HCT116 (cell line): ENCODE results near the gene NCAPD2. TPM values are rescaled to one million over a fixed set of nuclear protein-coding genes. Genes with fewer than 3 reads are reported as not detected.
"Not testable (repeated sequence)": the region's sequence is repeated elsewhere in the genome, so short reads cannot be mapped to it uniquely, and the experiment has no call there.

Experiments
- ATAC-seq: fragments of 200-7000 bp; cut with Tn5 transposase; 2 replicates; pipeline ENCODE4 v1.9.1; 2020; ENCODE audit warnings: mild to moderate bottlenecking, moderate library complexity
- BruUV-seq: library from RNA; stranded (reverse); fragments of 400-500 nt; replicated peaks from 2 replicates; lab custom pipeline; 2021; lab: Mats Ljungman, UMichigan
- CTCF ChIA-PET: fragments of 300-600 bp; sonication (Branson Sonifier 250); formaldehyde crosslinking; loops from one replicate; lab custom pipeline; 2021; ENCODE audit warnings: antibody characterized with exemption; lab: Charles Lee
- POLR2A ChIA-PET: fragments of 300-600, 350-600 bp; sonication (Branson Sonifier 250); formaldehyde crosslinking; loops from one replicate; lab custom pipeline; 2021; ENCODE audit warnings: antibody characterized with exemption; lab: Charles Lee
- RAD21 ChIA-PET, 2 experiments: fragments of 300-600 bp; sonication (Branson Sonifier 250); formaldehyde crosslinking; loops; one replicate each; lab custom pipeline; 2023; ENCODE audit warnings: low total read pairs in 2 of 2; ENCODE audit not compliant: uncharacterized antibody in 2 of 2, unreplicated experiment in 2 of 2, low non-redundant PET in 1 of 2; lab: Charles Lee
- DNase-seq: peaks from one replicate; pipeline ENCODE4 v3.0.0-alpha.2; 2010; ENCODE audit warnings: low read depth, low spot score
- H2AFZ ChIP-seq: fragments of 200-600 bp; shearing (Covaris generic), sonication (generic); 2 replicates; pipeline ENCODE4 v1.6.1; 2017; ENCODE audit warnings: low read depth, mixed run types, mixed read lengths, antibody characterized with exemption, low read length; ENCODE audit not compliant: poor library complexity, severe bottlenecking
- H3K27ac ChIP-seq: 2 replicates; pipeline ENCODE4 v1.5.1; 2012; ENCODE audit warnings: low read depth, low read length
- H3K27me3 ChIP-seq: fragments of 200-600 bp; sonication (generic); 2 replicates; pipeline ENCODE4 v1.6.1; 2016; ENCODE audit warnings: mixed run types, low read length, mixed read lengths; ENCODE audit not compliant: insufficient read depth
- H3K36me3 ChIP-seq, 2 experiments: fragments of 200-500 bp in 1 of 2; fragments of 200-600 bp in 1 of 2; sonication (Bioruptor generic) in 1 of 2; sonication (generic) in 1 of 2; 2 replicates each; pipeline versions ENCODE4 v1.5.1 to v1.6.1; 2014 to 2016; ENCODE audit warnings: low read length in 2 of 2, inconsistent platforms in 1 of 2, mixed read lengths in 1 of 2, mixed run types in 1 of 2; ENCODE audit not compliant: insufficient read depth in 2 of 2, control insufficient read depth in 1 of 2
- H3K4me1 ChIP-seq, 2 experiments: fragments of 200-600 bp in 1 of 2; sonication (generic) in 1 of 2; 2 replicates each; pipeline versions ENCODE4 v1.5.1 to v1.6.1; 2012 to 2017; ENCODE audit warnings: low read length in 2 of 2, inconsistent platforms in 1 of 2, mild to moderate bottlenecking in 1 of 2, mixed read lengths in 1 of 2, mixed run types in 1 of 2, moderate library complexity in 1 of 2; ENCODE audit not compliant: insufficient read depth in 2 of 2, control insufficient read depth in 1 of 2
- H3K4me2 ChIP-seq: fragments of 200-600 bp; sonication (generic); 2 replicates; pipeline ENCODE4 v1.6.1; 2017; ENCODE audit warnings: mixed run types, low read length, mixed read lengths
- H3K4me3 ChIP-seq, 2 experiments: fragments of 200-600 bp in 1 of 2; sonication (generic) in 1 of 2; replicated peaks in 1 of 2; 2 replicates each; pipeline ENCODE4 v1.5.1; 2011 to 2016; ENCODE audit warnings: low read length in 2 of 2, control low read depth in 1 of 2, low read depth in 1 of 2, mild to moderate bottlenecking in 1 of 2, mixed read lengths in 1 of 2, mixed run types in 1 of 2
- H3K79me2 ChIP-seq: fragments of 200-600 bp; sonication (generic); 2 replicates; pipeline ENCODE4 v1.6.1; 2017; ENCODE audit warnings: mild to moderate bottlenecking, mixed run types, low read length, moderate library complexity, mixed read lengths; ENCODE audit not compliant: insufficient read depth
- H3K9ac ChIP-seq: fragments of 200-600 bp; sonication (generic); 2 replicates; pipeline ENCODE4 v1.6.1; 2016; ENCODE audit warnings: low read length, mixed read lengths
- H3K9me2 ChIP-seq: fragments of 200-600 bp; sonication (generic), shearing (Covaris generic); 2 replicates; pipeline ENCODE4 v1.6.1; 2017; ENCODE audit warnings: mixed run types, mild to moderate bottlenecking, moderate library complexity; ENCODE audit not compliant: insufficient read depth
- H3K9me3 ChIP-seq, 2 experiments: fragments of 200-500 bp in 1 of 2; fragments of 200-600 bp in 1 of 2; sonication (Bioruptor generic) in 1 of 2; sonication (generic) in 1 of 2; 2 replicates each; pipeline ENCODE4 v1.6.1; 2014 to 2017; ENCODE audit warnings: low read length in 2 of 2, mixed read lengths in 2 of 2, inconsistent platforms in 1 of 2, low read depth in 1 of 2, mild to moderate bottlenecking in 1 of 2, mixed run types in 1 of 2, moderate library complexity in 1 of 2; ENCODE audit not compliant: control insufficient read depth in 1 of 2, insufficient read depth in 1 of 2
- H4K20me1 ChIP-seq: fragments of 200-600 bp; sonication (generic), shearing (Covaris generic); 2 replicates; pipeline ENCODE4 v1.6.1; 2017; ENCODE audit warnings: mixed run types, mild to moderate bottlenecking, moderate library complexity; ENCODE audit not compliant: insufficient read depth
- CBX3 ChIP-seq: IDR thresholded peaks from 2 replicates; pipeline ENCODE4 v1.6.1; 2012; ENCODE audit warnings: low read depth
- EZH2 ChIP-seq: fragments of 200-600 bp; sonication (generic); IDR thresholded peaks from 2 replicates; pipeline ENCODE4 v1.6.1; 2017; ENCODE audit warnings: antibody characterized with exemption, mixed run types
- MAX ChIP-seq: IDR thresholded peaks from 2 replicates; pipeline ENCODE4 v1.6.1; 2012
- RAD21 ChIP-seq: IDR thresholded peaks from 2 replicates; pipeline ENCODE4 v1.6.1; 2012; ENCODE audit warnings: low read depth, mild to moderate bottlenecking
- REST ChIP-seq: IDR thresholded peaks from 2 replicates; pipeline ENCODE4 v1.6.1; 2012; ENCODE audit warnings: low read depth
- ZNF274 ChIP-seq: fragments of 200-500 bp; sonication (Bioruptor generic); IDR thresholded peaks from 2 replicates; pipeline ENCODE4 v1.6.1; 2014; ENCODE audit warnings: mild to moderate bottlenecking, low read depth, low read length, inconsistent platforms
- intact Hi-C: fragments of 100-400 bp; cut with micrococcal nuclease; formaldehyde crosslinking; loops from 2 replicates; pipeline ENCODE4 v1.10.0; 2022
- total RNA-seq: library from RNA; stranded (reverse); gene quantifications from one replicate; pipeline ENCODE4 v1.2.1, GENCODE V29; 2021; ENCODE audit not compliant: unreplicated experiment
- TF ChIP-seq, protein P1 (sequence below), 3 experiments: fragments of 200-600 bp in 1 of 3; sonication (generic) in 1 of 3; IDR thresholded peaks in 2 of 3; conservative IDR thresholded peaks in 1 of 3; 2 replicates each; pipeline ENCODE4 v1.5.1; 2012 to 2017; ENCODE audit warnings: low read depth in 2 of 3, low read length in 2 of 3, antibody characterized with exemption in 1 of 3, borderline replicate concordance in 1 of 3, control low read depth in 1 of 3, mild to moderate bottlenecking in 1 of 3, mixed read lengths in 1 of 3, mixed run types in 1 of 3, moderate library complexity in 1 of 3; ENCODE audit not compliant: insufficient read depth in 1 of 3

NCAPD2 gene
- total RNA-seq, 1 experiment from 2014 or later = 177 TPM

- Histone ChIP-seq H3K79me2 (peaks cover 53% of the 10 kb centered on the region), H3K36me3 (peaks cover 45 to 56% of the 10 kb centered on the region in 2 experiments), H4K20me1 (peaks cover 15% of the 10 kb centered on the region; the same call in 1 of the 2 replicates), H3K4me1 (peaks cover 3 to 11% of the 10 kb centered on the region in 2 experiments; a peak in 3 of 4 replicates)
- ATAC-seq, DNase-seq, H3K9ac ChIP-seq, H3K27ac ChIP-seq, H3K4me2 ChIP-seq, H3K9me2 ChIP-seq, H3K4me3 ChIP-seq, RAD21 ChIA-PET, intact Hi-C loops, H3K27me3 ChIP-seq, BruUV-seq, H3K9me3 ChIP-seq, H2AFZ ChIP-seq: not testable (repeated sequence)
- ChIA-PET POLR2A (interaction anchor here (0.7 to 1.7 kb wide), 2 partner anchors 10 to 24 kb away, joined by 3 to 8 read pairs; partner anchors contain the start of genes GAPDH and NOP2), CTCF (interaction anchor here (0.7 to 2.9 kb wide), 10 partner anchors 8 to 223 kb away, joined by 3 to 9 read pairs (median 3); partner anchors contain the start of genes NOP2 and ZNF384)
- peak; percentile 55 for TF ChIP-seq RAD21
- TF ChIP-seq, protein P1, sequence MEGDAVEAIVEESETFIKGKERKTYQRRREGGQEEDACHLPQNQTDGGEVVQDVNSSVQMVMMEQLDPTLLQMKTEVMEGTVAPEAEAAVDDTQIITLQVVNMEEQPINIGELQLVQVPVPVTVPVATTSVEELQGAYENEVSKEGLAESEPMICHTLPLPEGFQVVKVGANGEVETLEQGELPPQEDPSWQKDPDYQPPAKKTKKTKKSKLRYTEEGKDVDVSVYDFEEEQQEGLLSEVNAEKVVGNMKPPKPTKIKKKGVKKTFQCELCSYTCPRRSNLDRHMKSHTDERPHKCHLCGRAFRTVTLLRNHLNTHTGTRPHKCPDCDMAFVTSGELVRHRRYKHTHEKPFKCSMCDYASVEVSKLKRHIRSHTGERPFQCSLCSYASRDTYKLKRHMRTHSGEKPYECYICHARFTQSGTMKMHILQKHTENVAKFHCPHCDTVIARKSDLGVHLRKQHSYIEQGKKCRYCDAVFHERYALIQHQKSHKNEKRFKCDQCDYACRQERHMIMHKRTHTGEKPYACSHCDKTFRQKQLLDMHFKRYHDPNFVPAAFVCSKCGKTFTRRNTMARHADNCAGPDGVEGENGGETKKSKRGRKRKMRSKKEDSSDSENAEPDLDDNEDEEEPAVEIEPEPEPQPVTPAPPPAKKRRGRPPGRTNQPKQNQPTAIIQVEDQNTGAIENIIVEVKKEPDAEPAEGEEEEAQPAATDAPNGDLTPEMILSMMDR (IDR thresholded peaks at IDR 0.05 in 2 of 3, conservative IDR thresholded peaks at IDR 0.05 in 1 of 3; ENCODE audit: borderline replicate concordance in 1 of 3, insufficient read depth in 1 of 3, low read depth in 2 of 3, low read length in 2 of 3) = peak; percentile 50 to 60 (median 58); a peak in 4 of 6 replicates
These were observed 64.3 kb downstream of the NCAPD2 start for GRCh38 chr12:6558014-6558760.

DNA sequence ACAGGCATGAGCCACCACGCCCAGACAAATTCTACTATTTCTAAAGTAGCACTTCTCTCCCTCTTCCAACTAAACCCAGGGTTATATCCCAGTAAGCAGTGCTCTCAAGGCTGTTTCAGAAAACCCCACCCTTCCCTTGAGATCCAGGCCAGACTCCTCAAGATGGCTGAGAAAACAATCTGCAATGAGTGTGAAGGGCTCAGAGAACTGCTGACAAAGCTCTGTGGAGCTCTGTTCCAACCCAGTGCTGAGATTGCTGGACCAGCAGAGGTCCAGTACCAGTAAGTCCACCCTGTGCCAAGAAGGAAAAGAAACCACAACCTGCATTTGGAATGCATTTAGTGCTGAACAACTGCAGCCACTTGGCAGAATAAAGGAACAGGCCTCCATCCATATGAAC lies 65.6 kb downstream of the NCAPD2 start:
- Histone ChIP-seq H3K4me2 (no peak overlapping the region), H2AFZ (no peak overlapping the region), H3K36me3 (peaks cover 47 to 61% of the 10 kb centered on the region in 2 experiments), H4K20me1 (peaks cover 15% of the 10 kb centered on the region; the same call in 1 of the 2 replicates), H3K4me1 (peaks cover under 1 to 7% of the 10 kb centered on the region in 2 experiments; a peak in 2 of 4 replicates), H3K27ac (no peak overlapping the region), H3K27me3 (no peaks in the 10 kb centered on the region), H3K79me2 (peaks cover 66% of the 10 kb centered on the region), H3K4me3 (no peak overlapping the region), H3K9me3 (no peaks in the 10 kb centered on the region), H3K9me2 (no peaks in the 10 kb centered on the region), H3K9ac (no peak overlapping the region)
- ChIA-PET POLR2A (interaction anchor here (1.0 kb wide), 1 partner anchor 25 kb away, joined by 4 read pairs; the partner anchor contains the start of gene GAPDH), RAD21 (no interaction called here), CTCF (interaction anchor here (1.0 to 1.7 kb wide), 4 partner anchors 9 to 130 kb away, joined by 3 to 4 read pairs (median 3); partner anchors contain the start of gene ZNF384)
- intact Hi-C loops = no loop called here
- DNase-seq = no peak
- no TSS peak for BruUV-seq
- no peak for ATAC-seq
- TF ChIP-seq, protein P1 (IDR thresholded peaks at IDR 0.05 in 2 of 3, conservative IDR thresholded peaks at IDR 0.05 in 1 of 3; ENCODE audit: borderline replicate concordance in 1 of 3, insufficient read depth in 1 of 3, low read depth in 2 of 3, low read length in 2 of 3) = no peak
- TF ChIP-seq REST = no peak
- TF ChIP-seq MAX = no peak
- TF ChIP-seq ZNF274 = no peak
- TF ChIP-seq EZH2 = no peak
- no peak for TF ChIP-seq CBX3
